Panc1 (cell line): Measurements from ENCODE around the gene CNKSR1. TPM values are rescaled to one million over a fixed set of nuclear protein-coding genes. Genes with fewer than 3 reads are reported as not detected.

Source experiments
- ATAC-seq: fragments of 200-7000 bp; cut with Tn5 transposase; 2 replicates; pipeline ENCODE4 v1.9.1; 2020; ENCODE audit warnings: mild to moderate bottlenecking, moderate library complexity
- BruUV-seq: library from RNA; stranded (reverse); fragments of 400-500 nt; replicated peaks from 2 replicates; lab custom pipeline; 2021; lab: Mats Ljungman, UMichigan
- CTCF ChIA-PET: fragments of 300-600 bp; sonication (Branson Sonifier 250); formaldehyde crosslinking; loops from one replicate; lab custom pipeline; 2022; ENCODE audit warnings: antibody characterized with exemption; lab: Charles Lee
- POLR2A ChIA-PET: fragments of 300-600 bp; sonication (Branson Sonifier 250); formaldehyde crosslinking; loops from one replicate; lab custom pipeline; 2022; ENCODE audit warnings: antibody characterized with exemption; lab: Charles Lee
- DNase-seq: peaks from one replicate; pipeline ENCODE4 v3.0.0-alpha.2; 2010; ENCODE audit warnings: low read depth, low spot score
- H3K27ac ChIP-seq: 2 replicates; pipeline ENCODE4 v1.5.1; 2011; ENCODE audit warnings: mild to moderate bottlenecking, low read length, inconsistent platforms
- H3K27me3 ChIP-seq: fragments of 200-500 bp; sonication (Bioruptor generic); 2 replicates; pipeline ENCODE4 v1.6.0; 2014; ENCODE audit warnings: low read length, inconsistent platforms; ENCODE audit not compliant: control insufficient read depth, insufficient read depth
- H3K36me3 ChIP-seq: fragments of 200-500 bp; sonication (Bioruptor generic); 2 replicates; pipeline ENCODE4 v1.5.1; 2014; ENCODE audit warnings: inconsistent platforms, mild to moderate bottlenecking, low read length, moderate library complexity; ENCODE audit not compliant: control insufficient read depth, insufficient read depth
- H3K4me1 ChIP-seq: 2 replicates; pipeline ENCODE4 v1.5.1; 2011; ENCODE audit warnings: inconsistent platforms, mild to moderate bottlenecking, low read length, moderate library complexity; ENCODE audit not compliant: control insufficient read depth, insufficient read depth
- H3K4me3 ChIP-seq, 2 experiments: 2 replicates each; pipeline ENCODE4 v1.5.1; 2011 to 2012; ENCODE audit warnings: low read depth in 2 of 2, low read length in 2 of 2, mild to moderate bottlenecking in 2 of 2, inconsistent platforms in 1 of 2, moderate library complexity in 1 of 2
- H3K9me3 ChIP-seq: fragments of 200-500 bp; sonication (Bioruptor generic); 2 replicates; pipeline ENCODE4 v1.5.1; 2014; ENCODE audit warnings: low read depth, mild to moderate bottlenecking, inconsistent platforms, low read length, moderate library complexity; ENCODE audit not compliant: control insufficient read depth, insufficient read depth
- CTCF ChIP-seq: fragments of 450-650 bp; IDR thresholded peaks from 2 replicates; pipeline ENCODE4 v1.5.1; 2017; ENCODE audit warnings: mild to moderate bottlenecking
- POLR2AphosphoS5 ChIP-seq: IDR thresholded peaks from 2 replicates; pipeline ENCODE4 v1.6.1; 2012; ENCODE audit warnings: mild to moderate bottlenecking, low read depth, low read length, moderate library complexity
- REST ChIP-seq, 2 experiments: IDR thresholded peaks; 2 replicates each; pipeline ENCODE4 v1.6.1; 2011 to 2012; ENCODE audit warnings: low read depth in 2 of 2, control low read depth in 1 of 2, low read length in 1 of 2, mild to moderate bottlenecking in 1 of 2, moderate library complexity in 1 of 2; ENCODE audit not compliant: insufficient read depth in 1 of 2
- SIN3A ChIP-seq: IDR thresholded peaks from 2 replicates; pipeline ENCODE4 v1.6.1; 2012; ENCODE audit warnings: low read depth, mild to moderate bottlenecking, low read length, moderate library complexity, borderline replicate concordance; ENCODE audit not compliant: insufficient read depth
- TCF7L2 ChIP-seq: IDR thresholded peaks from 2 replicates; pipeline ENCODE4 v1.6.1; 2011; ENCODE audit warnings: mild to moderate bottlenecking, low read depth, low read length, inconsistent platforms
- in situ Hi-C: cut with HindIII; loops from 2 replicates; pipeline ENCODE4 v1.10.0; 2016; ENCODE audit warnings: low sequenced_read_pairs, low pct_unique_long_range_greater_than_20kb
- intact Hi-C: fragments of 100-400 bp; cut with micrococcal nuclease; formaldehyde crosslinking; loops from one replicate; pipeline ENCODE4 v1.10.0; 2022; ENCODE audit not compliant: unreplicated experiment
- total RNA-seq: library from RNA; stranded (reverse); gene quantifications from one replicate; pipeline ENCODE4 v1.2.1, GENCODE V29; 2021; ENCODE audit not compliant: unreplicated experiment

CNKSR1 gene
- total RNA-seq, 1 experiment from 2014 or later, result 13.7 TPM

GRCh38 chr1:26166719-26167281 lies 10.5 kb upstream of the CNKSR1 start:
- no peaks in the 10 kb centered on the region for H3K27me3 ChIP-seq
- in situ Hi-C loops (no loop called here), intact Hi-C loops (no loop called here)
- DNase-seq (no peak), ATAC-seq (no peak)
- no peaks in the 10 kb centered on the region; the same call in 1 of the 2 replicates for H3K36me3 ChIP-seq
- H3K4me1 ChIP-seq, result peaks cover 17% of the 10 kb centered on the region
- no peak for TF ChIP-seq SIN3A
- no peak for TF ChIP-seq POLR2AphosphoS5
- TF ChIP-seq TCF7L2, result no peak
- no peak for TF ChIP-seq REST (IDR thresholded peaks at IDR 0.05; ENCODE audit: insufficient read depth in 1 of 2, low read depth in 2 of 2, low read length in 1 of 2)
- no peak for TF ChIP-seq CTCF
- no peak overlapping the region for H3K4me3 ChIP-seq
- no peaks in the 10 kb centered on the region for H3K9me3 ChIP-seq
- ChIA-PET CTCF (no interaction called here), POLR2A (no interaction called here)
- no peak overlapping the region for H3K27ac ChIP-seq
- no TSS peak for BruUV-seq

- DNase-seq, result no peak
- Histone ChIP-seq H3K4me3 (peak within 1 kb of the TSS; percentile 87 to 95), H3K36me3 (no peaks in the 10 kb centered on the region; the same call in 1 of the 2 replicates), H3K4me1 (peaks cover 17% of the 10 kb centered on the region), H3K9me3 (no peaks in the 10 kb centered on the region), H3K27ac (peak within 1 kb of the TSS; percentile 93), H3K27me3 (no peaks in the 10 kb centered on the region)
- ChIA-PET CTCF (interaction anchor here (0.6 to 1.8 kb wide), 2 partner anchors 66 to 160 kb away, joined by 5 to 10 read pairs; partner anchors contain the start of gene CEP85), POLR2A (no interaction called here)
- intact Hi-C loops (no loop called here), in situ Hi-C loops (no loop called here)
- no TSS peak for BruUV-seq
- no peak for ATAC-seq
- no peak for TF ChIP-seq TCF7L2
- no peak for TF ChIP-seq SIN3A
- TF ChIP-seq CTCF, result no peak
- no peak for TF ChIP-seq POLR2AphosphoS5
- TF ChIP-seq REST (IDR thresholded peaks at IDR 0.05; ENCODE audit: insufficient read depth in 1 of 2, low read depth in 2 of 2, low read length in 1 of 2), result no peak
These were observed 8.7 kb upstream of the CNKSR1 start, which contains the start of gene C1orf232 for GRCh38 chr1:26168410-26169197. Gene C1orf232 (minus strand): TSS chr1:26168963. CDS start chr1:26168499, 464 bp downstream.
